GM20431 (cell line): Measurements from ENCODE around the gene TMEM51.

Experiments
- in situ Hi-C: fragments of 300-500 bp; cut with MseI, MboI; formaldehyde crosslinking; loops from one replicate; pipeline ENCODE4 v1.15.0; 2020; ENCODE audit warnings: low sequenced_read_pairs; ENCODE audit not compliant: unreplicated experiment

TMEM51 gene

DNA sequence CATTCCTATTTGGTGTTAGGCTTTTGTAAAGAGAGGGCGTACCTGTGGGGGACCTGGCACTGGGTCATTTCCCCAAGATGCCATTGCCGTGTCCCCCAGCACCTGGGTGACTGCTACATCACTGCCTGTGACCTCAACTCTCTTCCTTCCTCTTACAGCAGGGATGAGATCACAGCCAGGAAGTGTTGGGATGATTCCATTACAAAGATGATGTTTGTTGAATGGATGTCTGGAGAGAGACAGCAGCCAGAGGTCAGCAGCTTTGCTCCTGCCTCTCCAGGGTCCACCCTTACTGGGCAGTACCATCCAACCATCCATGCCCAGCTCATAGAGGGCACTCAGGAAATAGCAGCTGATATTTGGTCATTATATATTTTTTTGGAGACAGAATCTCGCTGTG is 35.1 kb downstream of the TMEM51 start:
- in situ Hi-C loops, result no loop called here

DNA sequence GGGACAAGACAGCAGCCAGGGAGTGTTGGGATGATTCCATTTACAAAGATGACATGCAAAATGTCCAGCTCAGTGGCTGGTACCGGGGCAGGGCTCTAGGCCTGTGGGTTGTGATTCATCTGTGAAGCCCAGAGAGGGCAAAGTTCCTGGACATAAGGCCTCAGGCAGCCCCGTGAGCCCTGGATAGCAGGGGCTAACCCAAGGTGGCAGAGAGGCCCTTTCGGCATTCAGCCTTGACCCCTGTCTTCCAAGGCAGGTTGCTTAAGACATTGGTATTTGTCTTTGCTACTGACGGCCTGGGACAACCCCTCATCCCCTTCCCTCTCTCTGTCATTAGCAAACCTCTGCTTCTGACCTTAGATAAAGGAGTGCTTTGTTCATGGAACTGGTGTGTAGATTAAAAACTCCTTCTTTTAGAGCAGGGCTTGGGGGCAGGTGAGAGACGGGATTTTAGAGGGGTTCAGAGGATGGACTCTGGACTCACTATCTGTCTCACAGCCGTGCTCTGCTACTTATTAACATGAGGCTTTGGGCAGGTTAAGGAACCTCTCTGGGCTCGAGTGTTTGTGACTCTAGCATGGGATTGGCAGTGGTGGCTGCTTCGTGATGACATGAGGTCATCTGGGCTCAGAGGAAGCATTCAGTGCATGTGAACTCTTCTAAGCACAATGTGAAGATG is 36.3 kb downstream of the TMEM51 start:
- in situ Hi-C loops, result no loop called here

DNA sequence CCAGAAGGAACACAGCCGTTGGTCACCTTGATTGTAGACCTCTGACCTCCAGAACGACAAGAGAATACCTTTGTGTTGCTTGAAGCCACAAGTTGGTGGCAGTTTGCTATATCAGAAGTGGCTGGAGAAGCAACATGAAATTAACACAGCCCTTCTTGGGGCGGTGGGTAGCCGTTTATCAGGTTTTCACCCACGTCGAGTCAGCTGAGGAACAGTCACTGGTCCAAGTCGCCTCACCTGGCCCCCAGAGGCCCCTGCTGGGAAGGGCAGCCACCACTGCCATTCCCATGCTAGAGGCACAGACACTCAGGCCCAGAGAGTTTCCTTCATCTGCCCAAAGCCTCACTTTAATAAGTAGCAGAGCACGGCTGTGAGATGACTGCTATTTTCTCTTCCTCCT is 37.7 kb downstream of the TMEM51 start:
- in situ Hi-C loops, result no loop called here

- in situ Hi-C loops, result no loop called here
Measured at GRCh38 chr1:15191770-15192169, 38.2 kb downstream of the TMEM51 start.

DNA sequence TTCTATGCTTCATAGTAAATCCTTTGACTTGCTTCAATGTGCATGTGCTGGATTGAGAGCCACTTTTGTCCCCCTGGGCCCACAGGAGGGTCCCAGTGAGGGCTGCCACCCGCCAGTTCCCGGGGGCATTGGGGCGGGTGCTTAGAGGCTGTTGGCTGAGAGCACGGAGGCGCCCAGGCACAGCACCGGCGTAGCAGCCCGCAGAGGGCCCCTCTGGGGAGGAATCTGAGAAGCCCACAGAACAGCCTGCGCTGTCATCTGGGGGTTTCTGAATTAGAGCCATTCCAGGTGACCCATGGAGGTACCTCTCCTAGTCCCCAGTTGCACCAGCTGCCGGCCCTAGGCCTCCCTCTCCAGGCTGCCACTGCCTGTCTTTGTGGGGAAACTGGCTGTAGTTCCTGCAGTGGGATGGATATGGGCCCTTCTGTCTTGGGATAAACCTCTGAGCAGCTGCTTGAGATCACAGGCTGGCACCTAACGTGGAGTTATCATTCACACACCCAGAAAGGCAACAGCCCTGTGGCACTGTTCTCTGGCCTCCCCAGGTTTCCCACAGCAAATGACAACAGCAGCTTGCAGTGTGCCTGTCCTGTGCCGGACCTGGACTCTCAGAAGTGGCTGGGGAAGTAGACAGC is 39.5 kb downstream of the TMEM51 start:
- in situ Hi-C loops, result no loop called here

DNA sequence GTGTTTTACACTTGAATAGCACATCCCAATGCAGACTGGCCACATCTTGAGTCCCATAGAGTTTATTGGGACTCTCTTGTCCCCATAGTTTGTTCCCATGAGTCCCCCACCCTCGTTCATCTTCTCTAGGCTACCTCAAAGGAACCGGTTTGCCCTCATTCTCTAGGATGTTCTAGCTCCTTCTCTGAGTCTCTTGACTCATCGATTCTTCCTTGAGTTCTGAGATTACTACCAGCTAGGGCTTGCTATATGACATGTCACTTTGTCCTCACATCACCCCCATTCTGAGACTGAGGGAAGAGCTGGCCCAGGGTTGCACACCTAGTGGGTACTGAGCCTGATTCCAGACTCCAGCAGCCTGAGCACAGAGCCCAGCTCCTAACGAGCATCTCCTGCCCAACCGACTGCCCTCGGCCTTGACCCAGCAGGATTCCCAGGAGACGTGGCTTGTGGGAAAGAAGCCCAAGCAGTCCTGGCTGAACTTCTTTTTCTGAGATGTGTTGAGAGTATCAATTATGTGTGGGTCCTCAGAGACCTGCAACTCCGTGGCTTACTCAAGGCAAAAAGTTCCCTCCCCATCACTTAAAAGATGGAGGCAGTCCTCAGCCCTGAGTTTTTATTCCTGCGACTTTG is 42.0 kb downstream of the TMEM51 start:
- in situ Hi-C loops, result no loop called here

GRCh38 chr1:15196069-15196468 is 42.5 kb downstream of the TMEM51 start:
- in situ Hi-C loops, result no loop called here

GRCh38 chr1:15196807-15197530 is 43.4 kb downstream of the TMEM51 start:
- in situ Hi-C loops, result no loop called here

DNA sequence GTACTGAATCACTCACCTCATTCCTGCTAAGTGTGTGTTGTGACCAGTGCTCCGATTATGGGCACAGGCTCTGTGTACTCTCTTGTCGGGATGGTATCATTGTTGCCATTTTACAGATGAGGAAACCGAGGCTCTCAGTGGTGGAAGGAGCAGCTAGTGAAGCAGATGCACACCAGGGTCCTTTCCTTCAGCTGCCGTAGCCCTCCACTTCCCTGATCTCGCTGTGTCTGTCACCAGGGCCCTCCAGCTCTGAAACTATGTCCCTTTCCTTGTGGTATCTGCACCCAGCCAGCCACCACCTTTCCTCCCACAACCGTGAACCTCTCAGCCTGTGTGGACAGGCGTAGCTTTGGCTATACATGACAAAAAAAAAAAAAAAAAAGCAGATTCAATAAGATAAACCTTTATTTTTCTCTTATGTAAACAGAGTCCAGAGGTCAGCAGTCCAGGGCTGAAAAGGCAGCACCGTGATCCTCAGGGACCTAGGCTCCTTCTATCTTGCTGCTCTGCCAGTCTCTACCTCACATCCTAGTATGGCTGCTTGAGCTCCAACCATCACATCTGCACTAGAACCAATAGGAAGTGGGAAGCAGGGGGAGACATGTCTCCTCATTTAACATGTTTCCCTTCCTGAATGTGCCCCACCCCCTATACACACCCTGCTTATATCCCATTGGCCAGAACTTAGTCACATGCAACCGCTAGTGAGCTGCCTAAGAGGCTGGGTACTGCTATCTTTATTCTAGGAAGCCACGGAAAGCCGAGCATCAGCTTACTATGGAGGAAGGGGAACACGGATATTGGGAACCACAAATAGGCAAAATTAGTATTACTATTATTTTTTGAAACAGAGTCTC is 44.3 kb downstream of the TMEM51 start:
- in situ Hi-C loops, result no loop called here

DNA sequence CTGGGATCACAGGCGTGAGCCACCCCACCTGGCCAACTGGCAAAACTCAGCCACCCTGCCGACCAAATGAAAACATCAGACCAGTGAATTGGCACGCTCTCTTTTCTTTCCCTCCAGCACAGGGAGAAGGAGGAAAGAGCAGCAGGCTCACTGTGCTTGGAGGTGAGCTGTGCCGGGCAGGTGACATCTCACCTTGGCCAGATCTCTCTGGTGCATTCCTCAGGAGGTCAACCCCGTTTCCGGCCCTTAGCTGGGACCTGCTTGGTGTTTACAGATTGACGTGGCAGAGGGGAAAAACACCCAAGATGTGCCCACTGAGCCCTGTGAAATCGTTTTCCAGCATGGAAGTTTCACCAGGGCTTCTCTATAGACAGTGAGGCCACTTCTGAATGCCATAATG is 45.1 kb downstream of the TMEM51 start:
- in situ Hi-C loops, result no loop called here

GRCh38 chr1:15201221-15201620 is 47.7 kb downstream of the TMEM51 start:
- in situ Hi-C loops, result no loop called here

GRCh38 chr1:15201849-15202551 is 48.5 kb downstream of the TMEM51 start:
- in situ Hi-C loops, result no loop called here

GRCh38 chr1:15204931-15205330 is 51.4 kb downstream of the TMEM51 start:
- in situ Hi-C loops, result no loop called here

GRCh38 chr1:15205586-15206346 is 52.2 kb downstream of the TMEM51 start:
- in situ Hi-C loops, result no loop called here

GRCh38 chr1:15206418-15207030 is 53.0 kb downstream of the TMEM51 start:
- in situ Hi-C loops, result no loop called here

DNA sequence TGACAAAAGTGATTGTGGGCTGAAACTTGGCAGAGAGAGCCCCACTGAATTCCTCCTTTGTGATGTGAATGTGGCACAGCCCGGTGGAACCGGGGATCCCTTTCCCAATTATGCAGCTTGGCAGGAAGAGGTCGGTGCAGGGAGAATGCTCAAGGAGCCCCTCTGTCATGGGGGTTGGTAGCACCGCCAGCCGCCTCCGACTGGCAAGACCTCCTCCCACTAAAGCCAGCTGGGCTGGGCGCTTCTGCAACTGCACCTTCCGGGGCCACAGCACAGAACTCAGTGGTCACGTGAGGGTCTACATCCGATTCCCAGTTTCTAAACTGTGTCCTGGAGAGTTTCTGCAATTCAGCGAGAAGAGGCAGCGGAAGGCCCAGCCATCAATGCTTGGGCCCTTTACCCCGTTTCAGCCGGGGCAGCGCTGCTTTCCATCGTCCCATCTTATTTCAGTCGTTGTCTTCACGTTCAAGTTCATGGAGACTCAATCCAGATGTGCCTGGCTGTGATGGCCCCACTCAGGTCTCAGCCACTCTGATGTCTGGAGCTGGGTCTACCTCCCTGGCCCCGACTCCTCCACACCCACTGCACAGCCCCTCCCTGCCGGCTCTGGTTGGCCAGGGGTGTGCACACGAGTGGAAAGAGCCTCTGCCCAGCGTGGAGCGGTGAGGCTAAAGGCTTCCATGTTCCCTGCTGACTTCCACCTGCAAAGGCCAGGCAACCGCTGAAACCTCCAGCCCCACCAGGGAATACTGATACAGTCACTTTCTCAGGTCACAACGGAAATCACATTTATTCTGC is 53.7 kb downstream of the TMEM51 start:
- in situ Hi-C loops, result no loop called here

- in situ Hi-C loops, result no loop called here
Measured at GRCh38 chr1:15207829-15208429, 54.4 kb downstream of the TMEM51 start.
